Naive thymus-derived CD4-positive, alpha-beta T cell (primary cell): Measurements from ENCODE around the gene SRRM4. TPM values are rescaled to one million over a fixed set of nuclear protein-coding genes. Genes with fewer than 3 reads are reported as not detected.

Experiments used
- ATAC-seq: fragments of 150-1000 bp; cut with Tn5 transposase; 2 replicates; pipeline ENCODE4 v1.10.0; 2021; ENCODE audit warnings: mild to moderate bottlenecking, moderate library complexity
- CTCF ChIA-PET: fragments of 350-600 bp; sonication (Branson Sonifier 250); formaldehyde crosslinking; loops from one replicate; lab custom pipeline; 2021; ENCODE audit warnings: antibody characterized with exemption; lab: Charles Lee
- POLR2A ChIA-PET: fragments of 350-600 bp; sonication (Branson Sonifier 250); formaldehyde crosslinking; loops from one replicate; lab custom pipeline; 2021; ENCODE audit warnings: antibody characterized with exemption, inconsistent platforms; lab: Charles Lee
- DNase-seq, 9 donors: peaks; one replicate each; pipeline versions ENCODE4 v3.0.0 to v3.0.0-alpha.2; 2020 to 2022; ENCODE audit warnings: mixed read lengths in 1 of 9
- H3K27ac ChIP-seq: one replicate; pipeline ENCODE4 v1.7.0; 2013; ENCODE audit warnings: mild to moderate bottlenecking, low read depth, low read length, moderate library complexity
- H3K27me3 ChIP-seq, 2 donors: one replicate each; pipeline ENCODE4 v1.7.0; 2013; ENCODE audit warnings: low read length in 2 of 2, mild to moderate bottlenecking in 2 of 2, moderate library complexity in 2 of 2; ENCODE audit not compliant: control insufficient read depth in 2 of 2, insufficient read depth in 2 of 2
- H3K36me3 ChIP-seq, 3 experiments: 1 replicate in 2 of 3; 2 replicates in 1 of 3; pipeline ENCODE4 v1.7.0; 2013; ENCODE audit warnings: low read length in 3 of 3, mild to moderate bottlenecking in 3 of 3, moderate library complexity in 1 of 3; ENCODE audit not compliant: insufficient read depth in 3 of 3, control insufficient read depth in 2 of 3
- H3K4me1 ChIP-seq, 2 donors: one replicate each; pipeline ENCODE4 v1.7.0; 2013; ENCODE audit warnings: low read length in 2 of 2, mild to moderate bottlenecking in 2 of 2, moderate library complexity in 1 of 2; ENCODE audit not compliant: control insufficient read depth in 2 of 2, insufficient read depth in 2 of 2
- H3K4me3 ChIP-seq: 2 replicates; pipeline ENCODE4 v1.7.0; 2013; ENCODE audit warnings: mild to moderate bottlenecking, low read length
- H3K9me3 ChIP-seq, 3 experiments: 1 replicate in 2 of 3; 2 replicates in 1 of 3; pipeline ENCODE4 v1.7.0; 2013; ENCODE audit warnings: low read length in 3 of 3; ENCODE audit not compliant: control insufficient read depth in 2 of 3
- H3K27ac Mint-ChIP-seq, 9 donors: one replicate each; pipeline ENCODE4 v1.8.0; 2020 to 2022; ENCODE audit warnings: mixed read lengths in 9 of 9, mild to moderate bottlenecking in 8 of 9, moderate library complexity in 5 of 9, inconsistent platforms in 2 of 9
- H3K27me3 Mint-ChIP-seq, 5 donors: one replicate each; pipeline ENCODE4 v1.8.0; 2021 to 2022; ENCODE audit warnings: mixed read lengths in 5 of 5, mild to moderate bottlenecking in 1 of 5
- H3K36me3 Mint-ChIP-seq, 5 donors: one replicate each; pipeline ENCODE4 v1.8.0; 2020 to 2022; ENCODE audit warnings: mixed read lengths in 5 of 5, mild to moderate bottlenecking in 3 of 5, inconsistent platforms in 1 of 5
- H3K4me1 Mint-ChIP-seq, 7 donors: one replicate each; pipeline ENCODE4 v1.8.0; 2020 to 2022; ENCODE audit warnings: mixed read lengths in 7 of 7, mild to moderate bottlenecking in 3 of 7, inconsistent platforms in 1 of 7
- H3K4me3 Mint-ChIP-seq, 10 donors: one replicate each; pipeline ENCODE4 v1.8.0; 2020 to 2022; ENCODE audit warnings: mild to moderate bottlenecking in 10 of 10, mixed read lengths in 10 of 10, moderate library complexity in 6 of 10, inconsistent platforms in 2 of 10
- H3K9me3 Mint-ChIP-seq, 11 donors: one replicate each; pipeline ENCODE4 v1.8.0; 2020 to 2022; ENCODE audit warnings: mixed read lengths in 11 of 11, mild to moderate bottlenecking in 4 of 11, inconsistent platforms in 1 of 11, moderate library complexity in 1 of 11
- intact Hi-C, 2 donors: fragments of 100-400 bp; cut with micrococcal nuclease; formaldehyde crosslinking; loops; one replicate each; pipeline ENCODE4 v1.15.1; 2023
- polyA plus RNA-seq, 2 donors: library from polyadenylated mRNA; unstranded; fragments of 300-500 nt; fragmentation: Illumina TruSeq; gene quantifications; one replicate each; pipeline ENCODE4 v1.2.3, GENCODE V29; 2021
- total RNA-seq, 6 experiments: library from RNA in 5 of 6; stranded (reverse) in 5 of 6; gene quantifications; 1 replicate in 5 of 6; 2 replicates in 1 of 6; pipeline ENCODE4 v1.2.3 and lab custom pipeline; 2021 to 2026

Gene SRRM4
- total and polyA plus RNA-seq, 7 experiments from 2014 or later: not detected

DNA sequence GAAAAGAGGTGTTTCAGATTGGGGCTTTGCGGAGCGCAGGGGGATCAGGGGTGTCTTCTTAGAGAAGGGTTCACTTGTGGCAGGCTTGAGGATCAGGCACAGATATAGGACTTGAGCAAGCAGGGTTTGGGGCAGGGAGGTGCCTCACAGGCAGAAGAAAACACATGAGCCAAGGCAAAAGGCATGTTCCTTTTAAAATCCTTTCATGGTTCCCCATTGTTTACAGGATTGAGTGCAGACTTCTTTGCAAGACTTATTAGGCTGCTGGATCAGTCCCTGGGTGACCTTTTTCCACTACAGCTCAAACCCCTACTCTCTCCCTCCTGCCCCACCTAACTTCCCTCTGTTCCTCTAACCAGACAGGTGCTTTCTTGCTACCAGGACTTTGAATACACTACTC is 217.1 kb downstream of the SRRM4 start:
- DNase-seq (no peak), ATAC-seq (no peak)
- H3K4me1 ChIP-seq: no peaks in the 10 kb centered on the region
- H3K27me3 ChIP-seq: no peaks in the 10 kb centered on the region
- Mint-ChIP-seq H3K9me3 (peaks cover 0 to 10% (median 2%) of the 10 kb centered on the region in 11 donors), H3K36me3 (no peaks in the 10 kb centered on the region), H3K4me3 (no peak overlapping the region), H3K4me1 (peaks cover 0 to 2% (median 0%) of the 10 kb centered on the region in 7 donors), H3K27me3 (peaks cover 0 to 9% (median 0%) of the 10 kb centered on the region in 5 donors), H3K27ac (no peak overlapping the region)
- no peak overlapping the region for H3K4me3 ChIP-seq
- H3K9me3 ChIP-seq: no peaks in the 10 kb centered on the region
- POLR2A ChIA-PET: no interaction called here
- no peak overlapping the region for H3K27ac ChIP-seq
- intact Hi-C loops: no loop called here
- CTCF ChIA-PET: no interaction called here
- H3K36me3 ChIP-seq: no peaks in the 10 kb centered on the region

DNA sequence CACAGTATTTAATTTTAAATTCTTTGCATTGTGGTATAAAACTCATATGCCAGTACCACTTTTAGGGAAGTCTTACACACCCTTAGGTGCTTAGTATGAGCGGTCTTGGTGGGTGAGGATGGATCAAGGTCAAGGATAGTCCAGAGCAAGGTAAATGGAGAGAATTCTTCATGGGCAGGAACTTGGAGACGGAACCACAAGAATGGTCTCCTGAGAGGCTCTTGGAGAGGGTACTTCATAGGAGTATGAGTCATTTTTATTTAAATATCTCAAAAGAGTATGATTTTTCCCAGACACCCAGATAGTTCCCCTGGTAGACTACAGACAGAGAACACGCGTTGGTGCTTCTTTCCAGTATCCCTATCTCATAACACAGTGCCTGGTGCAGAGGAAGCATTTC is 219.3 kb downstream of the SRRM4 start:
- Mint-ChIP-seq H3K27ac (no peak overlapping the region), H3K27me3 (peaks cover 0 to 9% (median 0%) of the 10 kb centered on the region in 5 donors), H3K36me3 (no peaks in the 10 kb centered on the region), H3K9me3 (peaks cover 0 to 3% (median 0%) of the 10 kb centered on the region in 11 donors), H3K4me3 (no peak overlapping the region), H3K4me1 (peaks cover 0 to 2% (median 0%) of the 10 kb centered on the region in 7 donors)
- no peak overlapping the region for H3K4me3 ChIP-seq
- ChIA-PET POLR2A (no interaction called here), CTCF (no interaction called here)
- H3K36me3 ChIP-seq: no peaks in the 10 kb centered on the region
- H3K4me1 ChIP-seq: no peaks in the 10 kb centered on the region
- intact Hi-C loops: no loop called here
- no peak for DNase-seq
- H3K9me3 ChIP-seq: no peaks in the 10 kb centered on the region
- ATAC-seq: no peak
- H3K27me3 ChIP-seq: no peaks in the 10 kb centered on the region
- H3K27ac ChIP-seq: no peak overlapping the region

DNA sequence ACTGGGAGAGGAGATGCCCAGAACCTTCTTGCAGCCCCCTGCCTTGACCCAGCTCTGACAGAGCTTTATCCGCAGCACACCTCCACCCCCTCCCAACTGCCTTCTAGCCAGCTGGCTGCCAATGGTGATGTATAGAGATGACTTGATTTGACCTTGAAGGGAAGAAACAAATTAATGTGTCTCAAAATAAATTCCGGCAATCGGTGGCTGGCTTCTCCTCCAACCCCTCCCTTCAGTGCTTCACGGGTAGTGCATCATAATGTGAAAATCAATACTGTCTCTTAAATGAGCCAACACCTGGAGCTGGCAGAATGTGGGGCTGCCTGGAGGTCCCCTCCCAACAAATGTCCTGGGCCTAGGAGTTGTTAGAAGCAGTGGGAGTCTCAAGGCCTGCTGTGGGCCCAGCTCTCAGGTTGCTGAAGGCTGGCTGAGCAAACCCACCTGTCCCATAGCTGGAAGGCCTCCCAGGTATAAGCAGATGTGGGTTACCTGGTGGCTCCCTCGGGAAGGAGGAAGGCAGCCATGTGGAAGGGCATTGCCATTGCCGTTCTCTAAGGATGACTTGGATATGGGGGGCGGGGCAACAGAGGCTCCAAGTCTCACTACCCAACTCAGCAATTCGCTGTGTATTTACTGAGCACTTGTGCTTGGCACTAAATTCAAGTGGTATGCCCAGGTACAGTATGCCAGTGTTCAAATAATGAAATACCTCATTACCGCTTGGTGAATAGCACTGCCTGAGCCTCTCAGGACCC is 220.6 kb downstream of the SRRM4 start:
- no peaks in the 10 kb centered on the region for H3K27me3 ChIP-seq
- DNase-seq (no peak), ATAC-seq (no peak)
- no peak overlapping the region for H3K4me3 ChIP-seq
- H3K9me3 ChIP-seq: no peaks in the 10 kb centered on the region
- H3K36me3 ChIP-seq: no peaks in the 10 kb centered on the region
- Mint-ChIP-seq H3K4me3 (no peak overlapping the region), H3K36me3 (no peaks in the 10 kb centered on the region), H3K4me1 (peaks cover 0 to 2% (median 0%) of the 10 kb centered on the region in 7 donors), H3K27ac (no peak overlapping the region), H3K27me3 (peaks cover 0 to 9% (median 0%) of the 10 kb centered on the region in 5 donors), H3K9me3 (peaks cover 0 to 3% (median 0%) of the 10 kb centered on the region in 11 donors)
- intact Hi-C loops: no loop called here
- H3K4me1 ChIP-seq: no peaks in the 10 kb centered on the region
- POLR2A ChIA-PET: no interaction called here
- no peak overlapping the region for H3K27ac ChIP-seq
- CTCF ChIA-PET: no interaction called here

DNA sequence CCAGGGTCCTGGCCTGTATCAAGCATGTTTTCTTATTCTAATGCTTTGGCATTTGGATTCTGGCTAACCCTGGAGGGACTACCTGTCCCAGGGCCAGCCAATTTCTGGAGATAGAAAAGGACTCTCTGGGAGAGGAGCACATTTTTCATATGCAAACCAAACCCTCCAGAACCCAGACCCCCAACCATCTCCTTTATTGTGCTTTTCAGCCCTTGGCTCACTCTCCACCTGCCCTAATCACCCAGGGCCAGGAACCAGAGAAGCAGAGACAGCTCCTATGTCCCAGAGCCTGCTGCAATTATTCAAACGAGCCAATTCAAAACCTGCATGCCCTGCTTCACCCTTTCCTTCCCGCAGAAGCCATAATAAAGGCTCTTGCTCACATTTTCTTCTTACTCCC is 221.2 kb downstream of the SRRM4 start:
- no peaks in the 10 kb centered on the region for H3K4me1 ChIP-seq
- Mint-ChIP-seq H3K27me3 (peaks cover 0 to 9% (median 0%) of the 10 kb centered on the region in 5 donors), H3K36me3 (no peaks in the 10 kb centered on the region), H3K4me3 (no peak overlapping the region), H3K27ac (no peak overlapping the region), H3K9me3 (peaks cover 0 to 3% (median 0%) of the 10 kb centered on the region in 11 donors), H3K4me1 (peaks cover 0 to 2% (median 0%) of the 10 kb centered on the region in 7 donors)
- no peak overlapping the region for H3K4me3 ChIP-seq
- CTCF ChIA-PET: no interaction called here
- no peaks in the 10 kb centered on the region for H3K9me3 ChIP-seq
- H3K36me3 ChIP-seq: no peaks in the 10 kb centered on the region
- intact Hi-C loops: no loop called here
- no peak overlapping the region for H3K27ac ChIP-seq
- H3K27me3 ChIP-seq: no peaks in the 10 kb centered on the region
- DNase-seq (no peak), ATAC-seq (no peak)
- POLR2A ChIA-PET: no interaction called here

DNA sequence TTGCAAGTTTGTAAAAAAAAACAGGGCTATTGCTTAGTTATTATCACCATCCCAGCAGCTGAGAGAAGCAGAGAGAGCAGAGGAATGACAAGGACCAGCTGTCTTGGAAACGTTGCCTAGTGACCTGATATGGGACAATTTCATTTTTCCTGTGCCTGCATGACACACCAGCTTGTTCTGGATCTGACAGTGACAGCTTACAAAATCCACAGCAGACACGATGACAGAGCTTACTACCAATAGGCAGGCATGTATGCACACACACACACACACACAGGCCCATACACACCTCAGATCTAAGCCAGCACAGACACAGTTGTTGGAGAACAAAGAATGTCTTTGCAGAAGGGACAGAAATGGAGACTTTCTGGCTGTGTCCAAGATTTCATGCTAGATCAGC is 222.8 kb downstream of the SRRM4 start:
- CTCF ChIA-PET: no interaction called here
- H3K4me1 ChIP-seq: no peaks in the 10 kb centered on the region
- H3K4me1 Mint-ChIP-seq: peaks cover 0 to 2% (median 0%) of the 10 kb centered on the region in 7 donors
- H3K36me3 ChIP-seq: no peaks in the 10 kb centered on the region
- no peak overlapping the region for H3K4me3 ChIP-seq
- H3K36me3 Mint-ChIP-seq: no peaks in the 10 kb centered on the region
- DNase-seq: no peak
- H3K9me3 ChIP-seq: no peaks in the 10 kb centered on the region
- H3K27me3 ChIP-seq: no peaks in the 10 kb centered on the region
- peaks cover 0 to 12% (median 5%) of the 10 kb centered on the region in 5 donors for H3K27me3 Mint-ChIP-seq
- POLR2A ChIA-PET: no interaction called here
- intact Hi-C loops: no loop called here
- peaks cover 0 to 5% (median 0%) of the 10 kb centered on the region in 11 donors for H3K9me3 Mint-ChIP-seq
- no peak for ATAC-seq
- H3K27ac Mint-ChIP-seq: no peak overlapping the region
- no peak overlapping the region for H3K4me3 Mint-ChIP-seq
- no peak overlapping the region for H3K27ac ChIP-seq

DNA sequence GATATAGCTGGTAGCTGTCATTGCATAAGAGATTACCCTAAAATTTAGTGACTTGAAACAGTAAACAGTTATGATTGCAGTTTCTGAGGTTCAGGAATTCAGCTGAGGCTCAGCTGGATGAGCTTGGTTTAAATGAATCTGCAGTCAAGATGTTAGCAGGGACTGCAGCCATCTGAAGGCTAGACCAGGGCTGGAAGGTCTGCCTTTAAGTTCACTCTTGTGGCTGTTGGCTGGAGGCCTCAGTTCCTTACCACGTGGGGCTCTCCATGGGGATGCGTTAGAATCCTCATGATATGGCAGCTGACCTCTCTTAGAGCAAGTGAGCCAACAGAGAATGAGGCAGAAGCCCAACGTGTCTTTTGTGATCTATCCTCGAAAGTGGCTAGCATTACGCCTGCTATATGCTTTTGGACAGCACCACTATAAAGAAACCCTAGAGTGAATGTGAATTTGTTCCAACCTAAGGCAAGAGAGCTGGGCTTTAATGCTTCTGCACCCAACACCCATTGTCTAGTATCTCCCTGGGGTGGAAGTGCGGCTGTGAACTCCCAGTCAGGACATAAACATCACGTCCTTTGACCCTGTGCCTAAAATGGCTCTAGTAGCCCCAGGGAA is 223.4 kb downstream of the SRRM4 start:
- H3K27me3 ChIP-seq: no peaks in the 10 kb centered on the region
- H3K4me1 Mint-ChIP-seq: no peaks in the 10 kb centered on the region
- ATAC-seq (no peak), DNase-seq (no peak)
- H3K4me3 ChIP-seq: no peak overlapping the region
- peaks cover 0 to 5% (median 0%) of the 10 kb centered on the region in 11 donors for H3K9me3 Mint-ChIP-seq
- no peaks in the 10 kb centered on the region for H3K36me3 ChIP-seq
- peaks cover 0 to 11% (median 5%) of the 10 kb centered on the region in 5 donors for H3K27me3 Mint-ChIP-seq
- intact Hi-C loops: no loop called here
- H3K36me3 Mint-ChIP-seq: no peaks in the 10 kb centered on the region
- H3K4me3 Mint-ChIP-seq: no peak overlapping the region
- H3K27ac Mint-ChIP-seq: no peak overlapping the region
- H3K4me1 ChIP-seq: no peaks in the 10 kb centered on the region
- H3K27ac ChIP-seq: no peak overlapping the region
- ChIA-PET POLR2A (no interaction called here), CTCF (no interaction called here)
- no peaks in the 10 kb centered on the region for H3K9me3 ChIP-seq
